NOMO-1 (cell line): ENCODE measurements around the gene ISOC1.

Experiments used
- DNase-seq, 2 experiments: peaks; one replicate each; lab custom pipeline; 2025; ENCODE audit not compliant: unreplicated experiment in 2 of 2; lab: John Stamatoyannopoulos, UW

Gene ISOC1

DNA sequence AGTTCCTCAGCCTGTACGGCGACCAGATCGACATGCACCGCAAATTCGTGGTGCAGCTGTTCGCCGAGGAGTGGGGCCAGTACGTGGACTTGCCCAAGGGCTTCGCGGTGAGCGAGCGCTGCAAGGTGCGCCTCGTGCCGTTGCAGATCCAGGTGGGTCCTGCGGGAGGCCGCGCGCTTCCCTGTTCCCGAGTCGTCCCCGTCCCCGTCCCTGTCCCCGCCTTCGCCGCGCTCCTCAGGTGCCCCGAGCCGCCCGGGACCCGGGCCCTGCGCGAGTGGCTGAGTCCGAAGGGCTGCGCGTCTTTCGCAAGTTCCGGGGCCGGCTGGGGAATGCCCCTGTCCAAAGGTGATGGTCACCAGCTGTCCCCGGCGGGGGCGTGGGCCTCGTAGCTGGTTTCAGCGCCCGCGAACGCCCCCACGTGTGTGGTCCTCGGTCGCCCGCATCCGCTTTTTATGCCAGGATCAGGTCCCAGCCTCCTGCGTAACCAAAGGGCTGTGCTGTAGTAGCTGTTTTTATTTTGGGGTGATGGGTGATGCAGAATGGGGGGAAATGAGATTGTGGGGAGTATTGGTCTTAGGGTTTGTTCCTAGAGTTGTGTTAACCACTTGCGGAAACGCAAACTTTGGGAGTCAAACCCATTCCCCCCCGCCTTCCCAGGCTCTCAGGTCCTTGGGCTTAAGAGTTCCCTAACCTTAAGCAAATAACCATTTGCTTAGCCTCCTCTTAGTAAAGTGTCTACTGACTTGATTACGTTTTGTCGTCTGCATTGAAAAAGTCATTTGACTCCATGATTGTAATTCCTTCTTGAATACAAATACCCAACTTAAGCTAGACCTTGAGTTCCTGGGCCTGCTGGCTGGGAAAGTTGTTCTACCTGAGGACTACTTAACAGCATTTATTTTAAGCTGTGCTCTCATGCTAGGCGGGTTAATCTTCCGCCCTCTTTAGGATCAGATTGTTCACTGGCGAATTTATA is 663 bp downstream of the ISOC1 start:
- peak in 1 of 2 experiments; percentile 41 for DNase-seq

DNA sequence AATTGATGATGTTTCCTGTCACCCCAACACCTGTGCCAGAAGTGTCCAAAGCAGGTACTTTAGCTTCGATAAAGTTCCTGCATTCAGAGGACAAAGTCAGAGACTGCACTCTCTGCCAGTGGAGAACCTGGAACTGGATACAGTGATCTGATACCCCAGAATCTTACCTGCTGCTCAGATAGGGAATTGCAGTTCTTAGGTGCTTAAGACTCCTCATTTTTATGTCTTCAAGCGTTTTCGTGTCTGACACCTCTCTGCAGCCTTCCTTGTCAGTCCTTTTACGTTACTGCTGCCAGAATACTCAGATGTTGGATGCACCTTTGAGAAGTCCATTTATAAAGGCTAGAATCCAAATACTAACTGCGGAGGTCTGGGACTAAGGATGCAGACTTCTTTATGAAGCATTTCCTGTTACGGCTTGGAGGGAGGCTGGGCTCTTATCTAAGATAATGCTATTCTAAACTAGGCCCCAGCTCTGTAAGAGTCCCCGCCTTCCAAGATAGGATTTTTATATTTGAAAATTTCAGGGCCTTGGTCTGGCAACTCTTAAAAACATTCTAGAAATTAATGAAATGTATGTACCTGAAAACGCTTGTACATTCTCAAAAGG is 1.9 kb downstream of the ISOC1 start:
- no peak for DNase-seq

GRCh38 chr5:129097498-129098296 is 3.1 kb downstream of the ISOC1 start:
- DNase-seq = no peak

DNA sequence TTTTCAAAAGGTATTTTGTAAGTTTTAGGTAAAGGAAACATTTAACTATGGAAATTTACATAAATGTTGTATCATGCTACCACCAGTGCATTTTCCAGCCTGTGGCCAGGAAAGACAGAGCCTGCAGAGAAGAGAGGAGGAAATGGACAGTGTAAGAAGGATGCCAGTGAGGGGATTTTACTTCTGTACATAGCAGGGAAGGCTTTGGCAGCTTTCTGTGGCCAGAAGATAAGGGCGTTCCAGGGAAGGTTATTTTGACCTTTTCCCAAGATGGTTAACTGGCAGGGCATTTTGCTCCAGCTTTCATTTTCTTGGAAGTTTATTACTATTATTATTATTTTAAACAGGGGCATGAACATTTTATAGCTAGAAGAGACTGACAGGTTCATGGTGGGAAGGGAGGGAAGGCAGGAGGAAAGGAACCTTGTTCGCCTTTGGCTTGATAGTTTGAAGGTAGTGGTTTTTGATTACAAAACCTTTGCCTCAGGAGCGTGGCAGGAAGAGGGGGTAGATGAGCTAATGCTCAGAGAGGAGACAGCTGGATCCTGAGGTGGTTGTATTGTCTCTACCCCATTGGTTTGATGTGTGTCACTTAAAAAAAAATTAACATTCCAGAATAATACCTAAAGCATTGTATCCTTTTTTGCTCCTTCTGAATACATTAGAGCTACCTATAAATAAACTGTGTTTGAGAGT is 4.1 kb downstream of the ISOC1 start:
- no peak for DNase-seq

DNA sequence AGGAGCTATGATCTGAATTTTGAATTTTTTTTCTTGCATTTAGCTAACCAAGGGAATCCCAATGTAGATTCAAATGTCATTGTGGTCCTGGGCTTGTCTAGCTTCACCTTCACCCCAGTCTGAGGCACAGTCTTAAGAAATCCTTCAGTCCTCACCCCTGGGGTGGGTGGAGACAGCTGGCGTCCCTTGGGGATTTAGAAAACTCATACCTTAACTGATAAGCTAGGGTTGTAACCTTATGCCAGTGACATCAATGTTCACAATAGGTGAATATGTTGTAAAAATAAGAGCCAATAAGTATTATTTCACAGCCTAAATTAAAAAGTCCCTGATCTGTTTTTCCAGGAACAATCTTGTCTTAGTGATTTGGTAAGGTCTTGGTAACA is 4.6 kb downstream of the ISOC1 start:
- DNase-seq = no peak

- DNase-seq = no peak
These were observed 7.2 kb downstream of the ISOC1 start for GRCh38 chr5:129101794-129102193.

- DNase-seq = no peak
These were observed 8.8 kb downstream of the ISOC1 start for GRCh38 chr5:129103397-129103796.

- DNase-seq = no peak
These were observed 10.4 kb downstream of the ISOC1 start for GRCh38 chr5:129104915-129105455.

- no peak for DNase-seq
These were observed 13.1 kb downstream of the ISOC1 start for GRCh38 chr5:129107637-129108036.

DNA sequence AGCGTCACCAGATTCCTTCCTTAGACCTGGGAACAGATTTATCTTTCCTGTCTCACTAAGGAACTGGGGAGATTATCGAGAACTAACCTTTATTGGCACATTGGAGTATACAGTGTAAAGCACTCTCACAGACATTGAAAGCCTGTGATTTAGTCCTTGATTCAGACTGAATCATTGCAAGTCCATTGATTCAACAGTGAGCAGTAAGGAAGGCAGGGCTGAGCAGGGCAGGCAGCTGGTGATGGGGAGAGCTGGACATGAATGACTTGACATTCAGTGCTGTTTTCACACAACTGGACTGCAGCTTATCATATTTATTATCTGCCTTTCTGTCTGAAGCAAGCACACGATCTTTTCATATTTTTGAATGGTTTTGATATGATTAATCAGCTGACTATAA is 16.2 kb downstream of the ISOC1 start:
- DNase-seq = no peak

DNA sequence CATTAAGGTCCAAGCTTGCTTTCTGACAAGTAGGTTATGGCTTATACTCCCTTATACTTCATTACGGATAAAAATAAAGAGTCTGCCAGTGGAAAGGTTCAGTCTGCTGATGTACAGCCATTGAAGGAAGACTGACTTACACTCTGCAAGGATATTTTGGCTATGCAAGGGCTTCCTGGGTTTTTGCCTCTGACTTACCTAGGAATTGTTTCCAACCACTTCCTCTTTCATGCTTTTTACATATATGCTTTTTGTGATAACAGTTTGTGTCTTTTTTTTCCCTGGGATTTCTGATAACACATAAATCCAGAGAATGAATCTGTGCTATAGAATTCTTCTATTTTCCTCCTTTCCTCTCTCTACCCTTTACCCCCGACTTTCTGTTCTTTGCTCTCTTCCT is 16.8 kb downstream of the ISOC1 start:
- no peak for DNase-seq

- DNase-seq = no peak
These were observed 17.7 kb downstream of the ISOC1 start for GRCh38 chr5:129112295-129112694.

GRCh38 chr5:129113867-129114266 is 19.3 kb downstream of the ISOC1 start:
- no peak for DNase-seq

DNA sequence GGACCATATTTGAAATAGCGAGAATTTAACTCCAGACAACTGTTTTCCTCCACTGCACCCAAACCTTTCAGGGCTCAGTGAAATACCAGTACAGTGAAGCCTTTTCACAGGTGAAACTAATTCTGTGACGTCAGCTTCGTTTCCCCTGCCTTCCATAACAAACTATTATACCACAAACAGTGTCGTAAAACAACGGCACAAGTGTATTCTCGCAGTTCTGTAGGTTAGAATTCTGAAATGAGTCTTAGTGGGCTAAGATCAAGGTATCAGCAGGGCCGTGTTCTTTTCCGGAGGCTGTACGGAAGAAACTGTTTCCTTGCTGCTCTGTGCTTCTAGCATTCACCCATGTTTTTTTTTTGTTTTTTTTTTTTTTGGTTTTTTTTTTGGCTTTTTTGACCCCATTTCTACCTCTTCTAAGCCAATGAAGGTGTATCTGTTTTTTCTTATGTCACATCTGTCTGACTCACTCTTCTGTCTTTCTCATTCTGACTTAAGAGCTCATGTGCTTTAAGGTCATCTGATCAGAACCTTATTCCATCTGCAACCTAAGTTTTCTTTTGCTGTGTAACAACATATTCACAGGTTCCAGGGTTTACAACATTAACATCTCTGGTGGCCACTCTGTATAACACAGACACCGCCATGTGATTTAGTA is 20.1 kb downstream of the ISOC1 start:
- DNase-seq = no peak

DNA sequence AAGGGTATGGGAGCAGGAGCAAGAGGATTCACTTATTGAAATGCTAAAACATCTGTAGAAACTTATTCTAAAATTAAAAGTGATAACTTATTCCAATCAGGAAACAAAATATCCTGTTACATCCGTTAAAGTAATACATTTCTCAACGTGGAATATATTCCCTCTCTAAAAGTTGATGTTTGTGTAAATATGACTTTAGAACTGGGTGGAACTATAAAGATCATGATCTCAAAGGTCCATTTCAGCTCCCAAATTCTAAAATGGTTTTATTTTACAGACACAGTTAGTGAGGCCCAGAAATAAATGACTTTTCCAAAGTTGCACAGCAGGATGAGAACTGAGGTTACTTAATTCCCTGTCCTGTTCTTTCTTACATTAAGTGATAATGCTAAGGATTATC is 21.1 kb downstream of the ISOC1 start:
- DNase-seq = no peak

- DNase-seq = no peak
These were observed 22.2 kb downstream of the ISOC1 start for GRCh38 chr5:129116797-129117196.

DNA sequence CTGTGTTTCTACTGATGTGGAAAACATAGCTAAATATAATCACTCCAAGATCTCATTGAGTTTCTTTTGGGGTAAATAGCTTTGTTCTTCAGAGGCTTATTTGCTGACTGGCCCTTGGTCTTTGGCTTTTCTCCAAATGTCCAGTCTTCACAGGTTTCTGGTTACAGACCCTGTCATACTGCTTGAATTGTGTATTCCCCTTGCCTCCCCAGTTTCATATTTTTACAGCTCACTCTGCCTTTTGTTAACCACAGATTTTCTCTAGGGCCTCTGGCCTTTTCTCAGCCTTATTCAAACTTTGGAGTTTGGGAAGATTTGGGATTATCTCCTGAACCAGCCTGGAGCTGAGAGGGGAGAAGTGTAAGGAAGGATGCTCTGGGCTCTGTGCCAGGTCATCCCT is 23.9 kb downstream of the ISOC1 start:
- no peak for DNase-seq

GRCh38 chr5:129118826-129119225 is 24.3 kb downstream of the ISOC1 start:
- no peak for DNase-seq

DNA sequence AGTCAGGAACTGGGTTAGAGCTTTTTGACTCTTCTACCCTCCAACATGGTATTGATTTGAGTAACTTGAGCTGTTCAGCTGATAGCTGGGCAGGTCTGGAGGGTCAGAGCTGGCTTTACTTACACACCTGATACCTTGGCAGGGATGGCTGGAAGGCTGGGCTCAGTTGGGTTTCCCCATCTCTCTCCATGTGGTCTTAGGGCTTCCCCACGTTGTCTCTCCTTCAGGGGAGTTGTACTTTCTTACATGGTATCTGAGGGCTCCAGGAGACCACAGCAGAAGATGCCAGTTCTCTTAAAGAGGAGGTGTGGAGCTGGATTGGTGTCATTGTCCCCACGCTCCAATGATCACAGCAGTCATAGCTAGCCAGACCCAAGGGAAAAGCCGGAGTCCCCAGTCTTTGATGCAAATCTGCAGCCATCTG is 25.6 kb downstream of the ISOC1 start:
- no peak for DNase-seq

DNA sequence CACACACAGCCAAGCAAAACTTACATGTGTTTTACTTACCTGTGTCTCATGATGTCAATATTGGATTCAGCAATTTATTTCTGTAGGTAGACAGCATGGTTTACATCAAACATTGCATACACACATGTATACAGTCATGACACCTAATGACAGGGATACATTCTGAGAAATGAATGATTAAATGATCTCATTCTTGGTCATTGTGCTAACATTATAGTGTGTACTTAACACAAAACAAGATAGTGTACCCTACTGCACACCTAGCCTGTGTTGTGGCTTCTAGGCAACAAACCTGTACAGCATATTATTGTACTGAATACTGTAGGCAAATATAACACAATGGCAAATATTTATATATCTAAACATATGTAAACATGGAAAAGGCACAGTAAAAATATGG is 28.0 kb downstream of the ISOC1 start:
- DNase-seq = no peak
